OCI-LY7 (cell line): ENCODE results near the gene AWAT2. TPM values are rescaled to one million over a fixed set of nuclear protein-coding genes. Genes with fewer than 3 reads are reported as not detected.

ENCODE experiments used
- BruUV-seq: library from RNA; stranded (reverse); fragments of 400-500 nt; replicated peaks from 2 replicates; lab custom pipeline; 2021; lab: Mats Ljungman, UMichigan
- CTCF ChIA-PET: fragments of 300-600 bp; sonication (Branson Sonifier 250); formaldehyde crosslinking; loops from one replicate; lab custom pipeline; 2022; ENCODE audit warnings: antibody characterized with exemption; ENCODE audit not compliant: unreplicated experiment; lab: Charles Lee
- POLR2A ChIA-PET: fragments of 300-600 bp; sonication (Branson Sonifier 250); formaldehyde crosslinking; loops from one replicate; lab custom pipeline; 2022; ENCODE audit warnings: antibody characterized with exemption; lab: Charles Lee
- DNase-seq: peaks from one replicate; pipeline ENCODE4 v3.0.0-alpha.2; 2015; ENCODE audit warnings: low spot score
- H2AFZ ChIP-seq: fragments of 200-600 bp; sonication (generic), shearing (Covaris generic); 2 replicates; pipeline ENCODE4 v1.6.1; 2014; ENCODE audit warnings: mild to moderate bottlenecking, antibody characterized with exemption, low read length, moderate library complexity
- H3K27ac ChIP-seq: fragments of 200-600 bp; sonication (generic); 2 replicates; pipeline ENCODE4 v1.5.1; 2014; ENCODE audit warnings: mixed run types, low read depth, mild to moderate bottlenecking, moderate library complexity, low read length, inconsistent platforms; ENCODE audit not compliant: poor library complexity, severe bottlenecking
- H3K36me3 ChIP-seq: fragments of 200-600 bp; sonication (generic); 2 replicates; pipeline ENCODE4 v1.6.1; 2014; ENCODE audit warnings: mild to moderate bottlenecking, antibody characterized with exemption, low read length, moderate library complexity, mixed read lengths; ENCODE audit not compliant: insufficient read depth
- H3K4me1 ChIP-seq: fragments of 200-600 bp; sonication (generic); 2 replicates; pipeline ENCODE4 v1.5.1; 2014; ENCODE audit warnings: mild to moderate bottlenecking, low read length; ENCODE audit not compliant: insufficient read depth, poor library complexity, severe bottlenecking
- H3K4me2 ChIP-seq: fragments of 200-600 bp; sonication (generic); 2 replicates; pipeline ENCODE4 v1.6.1; 2014; ENCODE audit warnings: mild to moderate bottlenecking, low read length
- H3K4me3 ChIP-seq: fragments of 200-600 bp; sonication (generic); 2 replicates; pipeline ENCODE4 v1.5.1; 2014; ENCODE audit warnings: mild to moderate bottlenecking, low read depth, low read length; ENCODE audit not compliant: poor library complexity, severe bottlenecking
- H3K79me2 ChIP-seq: fragments of 200-600 bp; sonication (generic); 2 replicates; pipeline ENCODE4 v1.6.1; 2016; ENCODE audit warnings: low read depth, mild to moderate bottlenecking, low read length, moderate library complexity, mixed read lengths; ENCODE audit not compliant: insufficient read depth
- H3K9me2 ChIP-seq: fragments of 200-600 bp; sonication (generic); 2 replicates; pipeline ENCODE4 v1.6.1; 2016; ENCODE audit warnings: mild to moderate bottlenecking, low read length, mixed read lengths; ENCODE audit not compliant: insufficient read depth
- H3K9me3 ChIP-seq: fragments of 200-600 bp; sonication (generic); 2 replicates; pipeline ENCODE4 v1.6.1; 2014; ENCODE audit warnings: mild to moderate bottlenecking, mixed run types, low read length, mixed read lengths
- H4K20me1 ChIP-seq: fragments of 200-600 bp; sonication (generic); 2 replicates; pipeline ENCODE4 v1.6.1; 2014; ENCODE audit warnings: mild to moderate bottlenecking, antibody characterized with exemption, low read length, moderate library complexity, mixed read lengths; ENCODE audit not compliant: insufficient read depth
- CTCF ChIP-seq: fragments of 200-600 bp; sonication (generic); conservative IDR thresholded peaks from 2 replicates; pipeline ENCODE4 v1.5.1; 2014; ENCODE audit warnings: mild to moderate bottlenecking, antibody characterized with exemption, low read length, moderate library complexity, mixed read lengths
- EZH2phosphoT487 ChIP-seq: fragments of 200-600 bp; sonication (generic); IDR thresholded peaks from 2 replicates; pipeline ENCODE4 v1.6.1; 2018; ENCODE audit warnings: low read depth, borderline replicate concordance, mild to moderate bottlenecking, mixed run types, antibody characterized with exemption, low read length, moderate library complexity, mixed read lengths
- intact Hi-C: fragments of 100-400 bp; cut with micrococcal nuclease; formaldehyde crosslinking; loops from one replicate; pipeline ENCODE4 v1.10.0; 2022; ENCODE audit not compliant: unreplicated experiment
- total RNA-seq, 2 experiments: library from RNA; depleted of rRNA in 1 of 2; stranded (reverse); fragments of >200 nt in 1 of 2; shearing (Covaris generic) in 1 of 2; gene quantifications; 2 replicates each; pipeline ENCODE4 v1.2.3, GENCODE V29; 2014 to 2022

Gene AWAT2
- total RNA-seq, 2 experiments from 2014 or later = not detected

- no peak for DNase-seq
- H3K9me2 ChIP-seq = no peaks in the 10 kb centered on the region
Measured at GRCh38 chrX:70044541-70045245, 5.0 kb downstream of the AWAT2 start.

GRCh38 chrX:70043685-70044084 lies 6.1 kb downstream of the AWAT2 start:
- H3K79me2 ChIP-seq = no peaks in the 10 kb centered on the region
- no peak for DNase-seq
- H3K36me3 ChIP-seq = no peaks in the 10 kb centered on the region
- BruUV-seq = no TSS peak
- no peak overlapping the region for H3K27ac ChIP-seq
- no peaks in the 10 kb centered on the region for H4K20me1 ChIP-seq
- H2AFZ ChIP-seq = no peak overlapping the region
- CTCF ChIA-PET = no interaction called here
- TF ChIP-seq EZH2phosphoT487 = no peak
- no peak for TF ChIP-seq CTCF
- no peak overlapping the region for H3K4me3 ChIP-seq
- POLR2A ChIA-PET = no interaction called here
- H3K9me3 ChIP-seq = no peaks in the 10 kb centered on the region
- H3K4me2 ChIP-seq = no peak overlapping the region
- H3K9me2 ChIP-seq = no peaks in the 10 kb centered on the region
- intact Hi-C loops = no loop called here
- no peaks in the 10 kb centered on the region for H3K4me1 ChIP-seq

More at GRCh38 chrX:70044541-70045245, 5.0 kb downstream of the AWAT2 start:
- no peak overlapping the region for H3K4me2 ChIP-seq
- no peak overlapping the region for H3K27ac ChIP-seq
- intact Hi-C loops = no loop called here
- no peak overlapping the region for H2AFZ ChIP-seq
- H3K36me3 ChIP-seq = no peaks in the 10 kb centered on the region
- ChIA-PET CTCF (no interaction called here), POLR2A (no interaction called here)
- H3K9me3 ChIP-seq = no peaks in the 10 kb centered on the region
- no peaks in the 10 kb centered on the region for H4K20me1 ChIP-seq
- H3K4me1 ChIP-seq = no peaks in the 10 kb centered on the region
- BruUV-seq = no TSS peak
- H3K4me3 ChIP-seq = no peak overlapping the region
- TF ChIP-seq EZH2phosphoT487 (no peak), CTCF (no peak)
- no peaks in the 10 kb centered on the region for H3K79me2 ChIP-seq
